Measurements from ENCODE around the gene TMEM240. TPM values are rescaled to one million over a fixed set of nuclear protein-coding genes. Genes with fewer than 3 reads are reported as not detected.
A peak's percentile ranks its signal among the peaks of the same experiment; 100 is the strongest.
"Not testable (repeated sequence)": the region's sequence is repeated elsewhere in the genome, so short reads cannot be mapped to it uniquely, and the experiment has no call there.

TMEM240 gene
- total RNA-seq, 2 experiments from 2014 or later: 0.42 to 0.46 TPM

- Mint-ChIP-seq H3K9me3 (ENCODE audit: low read depth) (no peaks in the 10 kb centered on the region), H3K4me1 (peaks cover 38% of the 10 kb centered on the region), H3K36me3 (ENCODE audit: low read depth) (peaks cover 61% of the 10 kb centered on the region), H3K4me3 (no peak overlapping the region), H3K27ac (peak overlapping the region; percentile 34), H3K27me3 (no peaks in the 10 kb centered on the region)
- no peak for ATAC-seq
- intact Hi-C loops (cut with DNase I, micrococcal nuclease): no loop called here
- CTCF ChIA-PET: no interaction called here
- POLR2A ChIA-PET: interaction anchor here (0.6 kb wide), 1 partner anchor 175 kb away, joined by 3 read pairs; no protein-coding TSS in a partner anchor
- DNase-seq: no peak
These were observed 26.9 kb upstream of the TMEM240 start for GRCh38 chr1:1567152-1567875.

GRCh38 chr1:1565340-1565739 is 24.9 kb upstream of the TMEM240 start:
- Mint-ChIP-seq H3K36me3 (ENCODE audit: low read depth) (peaks cover 58% of the 10 kb centered on the region), H3K9me3 (ENCODE audit: low read depth) (no peaks in the 10 kb centered on the region), H3K27me3 (no peaks in the 10 kb centered on the region), H3K27ac (no peak overlapping the region), H3K4me3 (no peak overlapping the region), H3K4me1 (peaks cover 30% of the 10 kb centered on the region)
- DNase-seq (no peak), ATAC-seq (no peak)
- ChIA-PET CTCF (interaction anchor here (1.3 kb wide), 1 partner anchor 9 kb away, joined by 4 read pairs; no protein-coding TSS in a partner anchor), POLR2A (no interaction called here)
- intact Hi-C loops (cut with DNase I, micrococcal nuclease): no loop called here

GRCh38 chr1:1564268-1564667 is 23.8 kb upstream of the TMEM240 start:
- CTCF ChIA-PET: interaction anchor here (1.0 kb wide), 1 partner anchor 13 kb away, joined by 5 read pairs; no protein-coding TSS in a partner anchor
- Mint-ChIP-seq H3K27ac (peak overlapping the region; percentile 60), H3K27me3 (no peaks in the 10 kb centered on the region), H3K9me3 (ENCODE audit: low read depth) (no peaks in the 10 kb centered on the region), H3K4me1 (peaks cover 20% of the 10 kb centered on the region), H3K36me3 (ENCODE audit: low read depth) (peaks cover 49% of the 10 kb centered on the region), H3K4me3 (no peak overlapping the region)
- ATAC-seq: no peak
- POLR2A ChIA-PET: no interaction called here
- intact Hi-C loops (cut with DNase I, micrococcal nuclease): no loop called here
- DNase-seq: no peak

- peaks cover 18% of the 10 kb centered on the region for H3K4me1 Mint-ChIP-seq
- H3K4me3 Mint-ChIP-seq: no peak overlapping the region
- no peaks in the 10 kb centered on the region for H3K27me3 Mint-ChIP-seq
- no peaks in the 10 kb centered on the region for H3K9me3 Mint-ChIP-seq (ENCODE audit: low read depth)
- no peak overlapping the region for H3K27ac Mint-ChIP-seq
- peaks cover 48% of the 10 kb centered on the region for H3K36me3 Mint-ChIP-seq (ENCODE audit: low read depth)
- no peak for ATAC-seq
- ChIA-PET CTCF (interaction anchor here (1.0 kb wide), 1 partner anchor 13 kb away, joined by 5 read pairs; no protein-coding TSS in a partner anchor), POLR2A (no interaction called here)
- intact Hi-C loops (cut with DNase I, micrococcal nuclease): no loop called here
- no peak for DNase-seq
These were observed 23.3 kb upstream of the TMEM240 start for GRCh38 chr1:1563688-1564087.

GRCh38 chr1:1562556-1563195 is 22.3 kb upstream of the TMEM240 start:
- intact Hi-C loops (cut with DNase I, micrococcal nuclease): no loop called here
- no peaks in the 10 kb centered on the region for H3K27me3 Mint-ChIP-seq
- ChIA-PET POLR2A (no interaction called here), CTCF (no interaction called here)
- no peaks in the 10 kb centered on the region for H3K9me3 Mint-ChIP-seq (ENCODE audit: low read depth)
- ATAC-seq (no peak), DNase-seq (no peak)
- peaks cover 48% of the 10 kb centered on the region for H3K36me3 Mint-ChIP-seq (ENCODE audit: low read depth)
- peaks cover 15% of the 10 kb centered on the region for H3K4me1 Mint-ChIP-seq
- H3K4me3 Mint-ChIP-seq: no peak overlapping the region
- H3K27ac Mint-ChIP-seq: no peak overlapping the region

GRCh38 chr1:1561801-1562470 is 21.5 kb upstream of the TMEM240 start:
- H3K27ac Mint-ChIP-seq: no peak overlapping the region
- CTCF ChIA-PET: interaction anchor here (0.8 kb wide), 1 partner anchor 324 kb away, joined by 3 read pairs; no protein-coding TSS in a partner anchor
- ATAC-seq: no peak
- no peak for DNase-seq
- peaks cover 42% of the 10 kb centered on the region for H3K36me3 Mint-ChIP-seq (ENCODE audit: low read depth)
- no peaks in the 10 kb centered on the region for H3K9me3 Mint-ChIP-seq (ENCODE audit: low read depth)
- POLR2A ChIA-PET: interaction anchor here (0.9 kb wide), 1 partner anchor 9 kb away, joined by 8 read pairs; no protein-coding TSS in a partner anchor
- intact Hi-C loops (cut with DNase I, micrococcal nuclease): no loop called here
- no peaks in the 10 kb centered on the region for H3K27me3 Mint-ChIP-seq
- no peak overlapping the region for H3K4me3 Mint-ChIP-seq
- peaks cover 9% of the 10 kb centered on the region for H3K4me1 Mint-ChIP-seq

GRCh38 chr1:1560178-1560577 is 19.8 kb upstream of the TMEM240 start:
- no peak overlapping the region for H3K4me3 Mint-ChIP-seq
- intact Hi-C loops (cut with DNase I, micrococcal nuclease): no loop called here
- DNase-seq (no peak), ATAC-seq (no peak)
- H3K9me3 Mint-ChIP-seq (ENCODE audit: low read depth): no peaks in the 10 kb centered on the region
- H3K27me3 Mint-ChIP-seq: no peaks in the 10 kb centered on the region
- POLR2A ChIA-PET: interaction anchor here (1.1 kb wide), 1 partner anchor 12 kb away, joined by 3 read pairs; no protein-coding TSS in a partner anchor
- H3K36me3 Mint-ChIP-seq (ENCODE audit: low read depth): peaks cover 30% of the 10 kb centered on the region
- peaks cover 7% of the 10 kb centered on the region for H3K4me1 Mint-ChIP-seq
- CTCF ChIA-PET: interaction anchor here (1.0 kb wide), 1 partner anchor 50 kb away, joined by 3 read pairs; no protein-coding TSS in a partner anchor
- no peak overlapping the region for H3K27ac Mint-ChIP-seq

- no peak for ATAC-seq
- H3K27ac Mint-ChIP-seq: no peak overlapping the region
These were observed 18.6 kb upstream of the TMEM240 start for GRCh38 chr1:1559066-1559465.

GRCh38 chr1:1558591-1558990 is 18.2 kb upstream of the TMEM240 start:
- ChIA-PET CTCF (interaction anchor here (0.8 kb wide), 1 partner anchor 10 kb away, joined by 3 read pairs; no protein-coding TSS in a partner anchor), POLR2A (no interaction called here)
- H3K4me3 Mint-ChIP-seq: no peak overlapping the region
- DNase-seq (no peak), ATAC-seq (no peak)
- H3K9me3 Mint-ChIP-seq (ENCODE audit: low read depth): no peaks in the 10 kb centered on the region
- peaks cover 16% of the 10 kb centered on the region for H3K36me3 Mint-ChIP-seq (ENCODE audit: low read depth)
- peaks cover 5% of the 10 kb centered on the region for H3K4me1 Mint-ChIP-seq
- no peak overlapping the region for H3K27ac Mint-ChIP-seq
- intact Hi-C loops (cut with DNase I, micrococcal nuclease): no loop called here
- H3K27me3 Mint-ChIP-seq: no peaks in the 10 kb centered on the region

More at GRCh38 chr1:1559066-1559465, 18.6 kb upstream of the TMEM240 start:
- Mint-ChIP-seq H3K4me1 (peaks cover 5% of the 10 kb centered on the region), H3K4me3 (no peak overlapping the region), H3K36me3 (ENCODE audit: low read depth) (peaks cover 20% of the 10 kb centered on the region), H3K9me3 (ENCODE audit: low read depth) (no peaks in the 10 kb centered on the region), H3K27me3 (no peaks in the 10 kb centered on the region)
- no peak for DNase-seq
- POLR2A ChIA-PET: interaction anchor here (1.1 kb wide), 1 partner anchor 13 kb away, joined by 3 read pairs; no protein-coding TSS in a partner anchor
- CTCF ChIA-PET: interaction anchor here (0.8 kb wide), 1 partner anchor 9 kb away, joined by 3 read pairs; no protein-coding TSS in a partner anchor
- intact Hi-C loops (cut with DNase I, micrococcal nuclease): no loop called here

- H3K27ac Mint-ChIP-seq; H3K4me1 Mint-ChIP-seq; intact Hi-C loops (cut with DNase I, micrococcal nuclease); H3K4me3 Mint-ChIP-seq; H3K9me3 Mint-ChIP-seq (ENCODE audit: low read depth); H3K36me3 Mint-ChIP-seq (ENCODE audit: low read depth); POLR2A ChIA-PET; ATAC-seq; DNase-seq; H3K27me3 Mint-ChIP-seq: not testable (repeated sequence)
- CTCF ChIA-PET: interaction anchor here (0.8 kb wide), 1 partner anchor 342 kb away, joined by 3 read pairs; no protein-coding TSS in a partner anchor
These were observed 17.3 kb upstream of the TMEM240 start for GRCh38 chr1:1557688-1558087.

- POLR2A ChIA-PET: interaction anchor here (0.6 kb wide), 1 partner anchor 42 kb away, joined by 6 read pairs; no protein-coding TSS in a partner anchor
- H3K4me1 Mint-ChIP-seq; CTCF ChIA-PET; H3K36me3 Mint-ChIP-seq (ENCODE audit: low read depth); H3K27ac Mint-ChIP-seq; DNase-seq; intact Hi-C loops (cut with DNase I, micrococcal nuclease); H3K9me3 Mint-ChIP-seq (ENCODE audit: low read depth); ATAC-seq; H3K27me3 Mint-ChIP-seq; H3K4me3 Mint-ChIP-seq: not testable (repeated sequence)
These were observed 16.5 kb upstream of the TMEM240 start for GRCh38 chr1:1556961-1557360.

Measured in activated CD4-positive, alpha-beta T cell treated with anti-CD3 and anti-CD28 coated beads for 36 hours (primary cell).